ENCODE data around the gene TBCC. TPM values are rescaled to one million over a fixed set of nuclear protein-coding genes. Genes with fewer than 3 reads are reported as not detected.

TBCC gene
- total and polyA plus RNA-seq, 9 donors: 14.1 to 18.7 (median 16.4) TPM

- no peak overlapping the region for H3K27ac ChIP-seq
- H3K4me1 ChIP-seq (ENCODE audit: insufficient read depth): peaks cover 6% of the 10 kb centered on the region
- TF ChIP-seq EP300 (IDR thresholded peaks at IDR 0.05): no peak
- no peak for TF ChIP-seq POLR2A (IDR thresholded peaks at IDR 0.05)
- no peak for TF ChIP-seq CTCF (IDR thresholded peaks at IDR 0.05)
- no peak overlapping the region for H3K4me3 ChIP-seq
- H3K27me3 ChIP-seq: no peaks in the 10 kb centered on the region
- intact Hi-C loops (cut with DNase I): no loop called here
- 94 to 99% (median 96%) methylated on average over 4 of the region's 4 CpGs for WGBS, 3 donors
- DNase-seq: no peak
- no peaks in the 10 kb centered on the region for H3K36me3 ChIP-seq
- H3K9me3 ChIP-seq: no peaks in the 10 kb centered on the region
These were observed 23.1 kb upstream of the TBCC start for GRCh38 chr6:42769051-42769450.

GRCh38 chr6:42766163-42766670 is 20.3 kb upstream of the TBCC start:
- TF ChIP-seq CTCF (IDR thresholded peaks at IDR 0.05): no peak
- no peak for TF ChIP-seq EP300 (IDR thresholded peaks at IDR 0.05)
- TF ChIP-seq POLR2A (IDR thresholded peaks at IDR 0.05): no peak
- Histone ChIP-seq H3K4me3 (no peak overlapping the region), H3K27me3 (no peaks in the 10 kb centered on the region), H3K36me3 (no peaks in the 10 kb centered on the region), H3K9me3 (no peaks in the 10 kb centered on the region), H3K4me1 (ENCODE audit: insufficient read depth) (peaks cover 6% of the 10 kb centered on the region), H3K27ac (no peak overlapping the region)
- WGBS, 3 donors: 94 to 98% (median 95%) methylated on average over 5 of the region's 5 CpGs
- no peak for DNase-seq
- intact Hi-C loops (cut with DNase I): no loop called here

- no peak overlapping the region for H3K27ac ChIP-seq
- no peaks in the 10 kb centered on the region for H3K36me3 ChIP-seq
- H3K9me3 ChIP-seq: no peaks in the 10 kb centered on the region
- H3K4me3 ChIP-seq: no peak overlapping the region
- no peaks in the 10 kb centered on the region for H3K27me3 ChIP-seq
- TF ChIP-seq POLR2A (IDR thresholded peaks at IDR 0.05) (no peak), EP300 (IDR thresholded peaks at IDR 0.05) (no peak), CTCF (IDR thresholded peaks at IDR 0.05) (no peak)
- 90 to 91% (median 91%) methylated on average over 9 of the region's 9 CpGs for WGBS, 3 donors
- intact Hi-C loops (cut with DNase I): no loop called here
- H3K4me1 ChIP-seq (ENCODE audit: insufficient read depth): peaks cover 2% of the 10 kb centered on the region
- no peak for DNase-seq
These were observed 19.2 kb upstream of the TBCC start for GRCh38 chr6:42764911-42765648.

GRCh38 chr6:42762950-42763349 is 17.0 kb upstream of the TBCC start:
- no peaks in the 10 kb centered on the region for H3K36me3 ChIP-seq
- WGBS, 3 donors: 68 to 80% (median 73%) methylated on average over 3 of the region's 3 CpGs
- H3K27me3 ChIP-seq: no peaks in the 10 kb centered on the region
- H3K4me1 ChIP-seq (ENCODE audit: insufficient read depth): no peaks in the 10 kb centered on the region
- no peak overlapping the region for H3K27ac ChIP-seq
- H3K4me3 ChIP-seq: no peak overlapping the region
- H3K9me3 ChIP-seq: no peaks in the 10 kb centered on the region
- no peak for TF ChIP-seq EP300 (IDR thresholded peaks at IDR 0.05)
- no peak for TF ChIP-seq POLR2A (IDR thresholded peaks at IDR 0.05)
- TF ChIP-seq CTCF (IDR thresholded peaks at IDR 0.05): no peak
- DNase-seq: no peak
- intact Hi-C loops (cut with DNase I): no loop called here
